DND-41 (cell line): ENCODE measurements around the gene ANO5.

ENCODE experiments used
- CTCF ChIP-seq: IDR thresholded peaks from 2 replicates; pipeline ENCODE4 v1.5.1; 2012; ENCODE audit warnings: borderline replicate concordance, low read length, moderate library complexity, mild to moderate bottlenecking; ENCODE audit not compliant: poor library complexity, severe bottlenecking; ENCODE audit errors: extremely low read depth
- EZH2 ChIP-seq: IDR thresholded peaks from 3 replicates; pipeline ENCODE4 v1.6.1; 2012; ENCODE audit warnings: borderline replicate concordance, low read depth, mild to moderate bottlenecking, moderate library complexity, low read length, inconsistent platforms; ENCODE audit not compliant: severe bottlenecking

GRCh38 chr11:22263613-22264012 is 70.7 kb downstream of the ANO5 start:
- TF ChIP-seq CTCF (no peak), EZH2 (no peak)
